Glutamatergic neuron (in vitro differentiated cells): ENCODE results near the gene VSIG4. TPM values are rescaled to one million over a fixed set of nuclear protein-coding genes. Genes with fewer than 3 reads are reported as not detected.

Source experiments
- DNase-seq: peaks from one replicate; pipeline ENCODE4 v3.0.0; 2022
- H3K27ac Mint-ChIP-seq: one replicate; pipeline ENCODE4 v1.8.0; 2020; ENCODE audit warnings: mild to moderate bottlenecking, mixed read lengths, inconsistent platforms; ENCODE audit not compliant: unreplicated experiment
- H3K27me3 Mint-ChIP-seq: one replicate; pipeline ENCODE4 v1.8.0; 2020; ENCODE audit warnings: mild to moderate bottlenecking, moderate library complexity, mixed read lengths, inconsistent platforms; ENCODE audit not compliant: unreplicated experiment
- H3K36me3 Mint-ChIP-seq: one replicate; pipeline ENCODE4 v1.8.0; 2020; ENCODE audit warnings: mild to moderate bottlenecking, mixed read lengths, inconsistent platforms; ENCODE audit not compliant: unreplicated experiment
- H3K4me1 Mint-ChIP-seq: one replicate; pipeline ENCODE4 v1.8.0; 2020; ENCODE audit warnings: mild to moderate bottlenecking, low read depth, mixed read lengths, inconsistent platforms; ENCODE audit not compliant: unreplicated experiment
- H3K4me3 Mint-ChIP-seq: one replicate; pipeline ENCODE4 v1.8.0; 2020; ENCODE audit warnings: mild to moderate bottlenecking, mixed read lengths, inconsistent platforms; ENCODE audit not compliant: unreplicated experiment
- H3K9me3 Mint-ChIP-seq: one replicate; pipeline ENCODE4 v1.8.0; 2020; ENCODE audit warnings: mild to moderate bottlenecking, moderate library complexity, mixed read lengths, inconsistent platforms; ENCODE audit not compliant: unreplicated experiment
- CTCF ChIP-seq: fragments of 200-600 bp; sonication (generic); IDR thresholded peaks from one replicate; pipeline ENCODE4 v1.5.0; 2021; ENCODE audit not compliant: partially characterized antibody, unreplicated experiment
- total RNA-seq: library from RNA; stranded (reverse); fragmentation: NEBNext Ultra II Directional; extraction: Animal tissue kit (Norgen Biotek cat#: 25700); gene quantifications from one replicate; pipeline ENCODE4 v1.2.1, GENCODE V29; 2021; ENCODE audit not compliant: unreplicated experiment

VSIG4 gene
- total RNA-seq, 1 donor from 2014 or later: not detected

DNA sequence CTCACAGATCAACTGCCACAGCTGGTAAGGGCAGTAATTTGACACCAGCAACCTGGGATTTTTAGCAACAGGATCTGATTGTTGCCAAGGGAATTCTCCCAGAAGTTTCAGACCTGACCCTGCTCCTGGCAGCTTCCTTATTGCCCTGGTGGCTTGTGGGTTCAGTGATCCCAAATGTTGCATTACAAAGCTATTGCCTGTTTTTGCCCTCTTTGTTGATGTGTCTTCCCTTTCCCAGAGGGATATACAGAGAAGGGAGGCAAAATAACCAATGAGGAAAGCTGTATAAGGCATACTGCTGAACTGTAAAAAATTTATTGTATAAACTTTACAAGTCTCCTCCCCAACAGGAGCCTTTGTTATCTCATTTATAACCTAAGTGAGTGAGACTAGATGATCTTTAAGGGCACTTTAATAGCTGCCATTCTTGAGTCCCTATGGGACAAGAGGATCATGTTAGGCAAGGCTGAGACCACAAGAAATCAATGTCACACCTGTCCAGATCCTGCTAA is 22.2 kb downstream of the VSIG4 start:
- DNase-seq: no peak
- H3K4me1 Mint-ChIP-seq: peaks cover 1% of the 10 kb centered on the region
- no peak overlapping the region for H3K27ac Mint-ChIP-seq
- no peaks in the 10 kb centered on the region for H3K36me3 Mint-ChIP-seq
- no peak overlapping the region for H3K4me3 Mint-ChIP-seq
- no peak for TF ChIP-seq CTCF
- H3K27me3 Mint-ChIP-seq: peaks cover 2% of the 10 kb centered on the region
- H3K9me3 Mint-ChIP-seq: no peaks in the 10 kb centered on the region

DNA sequence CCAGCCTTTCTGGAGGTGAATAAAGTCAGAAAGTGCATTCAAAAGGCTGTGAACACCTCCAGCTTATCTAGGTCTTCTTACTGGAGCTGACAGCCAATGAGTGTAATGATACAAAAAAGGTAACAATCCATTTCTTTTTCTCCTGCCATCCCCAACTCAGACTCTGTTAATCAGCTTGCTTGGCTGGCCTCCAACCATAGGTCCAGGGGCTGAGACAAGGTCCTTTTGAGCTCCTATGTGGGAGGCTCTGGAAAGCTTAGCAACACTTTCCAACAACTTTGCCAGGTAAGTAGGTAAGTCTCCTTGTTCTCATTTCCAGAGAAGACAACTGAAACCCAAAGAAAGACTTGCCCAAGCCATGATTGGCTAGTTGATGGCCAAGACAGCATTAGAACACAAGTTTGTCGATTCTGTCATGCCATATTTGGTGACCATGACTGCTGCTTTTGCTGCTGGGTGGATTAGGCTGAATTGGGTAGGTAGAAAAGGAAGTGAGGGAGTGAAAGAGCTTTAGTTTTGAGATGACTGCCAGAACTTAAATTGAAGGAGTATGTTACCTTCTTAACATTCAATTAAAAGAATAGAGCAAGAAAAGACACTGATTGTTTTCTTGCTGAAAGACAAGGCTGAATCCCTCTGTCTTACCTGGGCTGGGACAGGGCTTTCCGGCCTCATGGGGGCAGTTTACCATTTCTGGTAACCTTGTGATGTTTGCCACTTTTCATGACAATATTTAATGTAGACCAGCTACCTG is 22.8 kb downstream of the VSIG4 start:
- no peak for TF ChIP-seq CTCF
- Mint-ChIP-seq H3K27me3 (peaks cover 2% of the 10 kb centered on the region), H3K9me3 (no peaks in the 10 kb centered on the region), H3K4me3 (no peak overlapping the region), H3K36me3 (no peaks in the 10 kb centered on the region), H3K27ac (no peak overlapping the region), H3K4me1 (peaks cover 1% of the 10 kb centered on the region)
- DNase-seq: no peak

GRCh38 chrX:66015900-66016689 is 23.8 kb downstream of the VSIG4 start:
- Mint-ChIP-seq H3K36me3 (no peaks in the 10 kb centered on the region), H3K27ac (no peak overlapping the region), H3K27me3 (peaks cover 2% of the 10 kb centered on the region), H3K4me1 (peaks cover 1% of the 10 kb centered on the region), H3K4me3 (no peak overlapping the region), H3K9me3 (no peaks in the 10 kb centered on the region)
- no peak for TF ChIP-seq CTCF
- DNase-seq: no peak

GRCh38 chrX:66015152-66015831 is 24.6 kb downstream of the VSIG4 start:
- H3K9me3 Mint-ChIP-seq: peaks cover 3% of the 10 kb centered on the region
- peaks cover 2% of the 10 kb centered on the region for H3K27me3 Mint-ChIP-seq
- no peak overlapping the region for H3K27ac Mint-ChIP-seq

More at GRCh38 chrX:66015152-66015831, 24.6 kb downstream of the VSIG4 start:
- Mint-ChIP-seq H3K36me3 (no peaks in the 10 kb centered on the region), H3K4me3 (no peak overlapping the region), H3K4me1 (peaks cover 1% of the 10 kb centered on the region)
- TF ChIP-seq CTCF: no peak
- DNase-seq: no peak
